Keratinocyte (primary cell): ENCODE results near the gene NDUFAF4.

ENCODE experiments used
- CTCF ChIP-seq, 3 experiments: IDR thresholded peaks in 1 of 3; conservative IDR thresholded peaks in 1 of 3; optimal IDR thresholded peaks in 1 of 3; 2 replicates in 2 of 3; 3 replicates in 1 of 3; pipeline versions ENCODE3 to v1.5.1; 2011; ENCODE audit warnings: low read length in 3 of 3, mild to moderate bottlenecking in 3 of 3, moderate library complexity in 2 of 3, control low read depth in 1 of 3, inconsistent platforms in 1 of 3; ENCODE audit not compliant: insufficient read depth in 2 of 3; ENCODE audit errors: extremely low read depth in 1 of 3
- EZH2 ChIP-seq: IDR thresholded peaks from one replicate; pipeline ENCODE4 v1.6.1; 2012; ENCODE audit warnings: inconsistent platforms, mild to moderate bottlenecking, low read length, moderate library complexity

- TF ChIP-seq CTCF (optimal IDR thresholded peaks at IDR 0.05 in 1 of 3, IDR thresholded peaks at IDR 0.05 in 1 of 3, conservative IDR thresholded peaks at IDR 0.05 in 1 of 3; ENCODE audit: extremely low read depth in 1 of 3, insufficient read depth in 2 of 3, low read length in 3 of 3) (no peak), EZH2 (no peak)
Measured at GRCh38 chr6:96909811-96910210, 12.1 kb upstream of the NDUFAF4 start.
